GM10266 (cell line): Measurements from ENCODE around the gene IDH2.
"Not testable (repeated sequence)": the region's sequence is repeated elsewhere in the genome, so short reads cannot be mapped to it uniquely, and the experiment has no call there.

Experiments used
- DNase-seq: peaks from one replicate; pipeline ENCODE4 v3.0.0; 2012; ENCODE audit errors: extremely low spot score
- CTCF ChIP-seq: IDR thresholded peaks from 2 replicates; pipeline ENCODE4 v1.5.1; 2012; ENCODE audit warnings: mild to moderate bottlenecking, low read depth; ENCODE audit not compliant: control insufficient read depth, insufficient read depth; ENCODE audit errors: missing control alignments

The IDH2 gene

GRCh38 chr15:90142216-90143165, 40.2 kb upstream of the IDH2 start:
- DNase-seq, result no peak
- TF ChIP-seq CTCF, result no peak

- no peak for DNase-seq
- no peak for TF ChIP-seq CTCF
Observed at GRCh38 chr15:90141646-90142045, 39.4 kb upstream of the IDH2 start.

- DNase-seq, result not testable (repeated sequence)
Observed at GRCh38 chr15:90139549-90139948, 37.3 kb upstream of the IDH2 start.

- no peak for TF ChIP-seq CTCF
- DNase-seq, result no peak
Observed at GRCh38 chr15:90138071-90138833, 36.0 kb upstream of the IDH2 start.

GRCh38 chr15:90132437-90132836, 30.2 kb upstream of the IDH2 start:
- DNase-seq, result no peak
- TF ChIP-seq CTCF, result no peak

- no peak for TF ChIP-seq CTCF
- DNase-seq, result no peak
Observed at GRCh38 chr15:90131848-90132247, 29.6 kb upstream of the IDH2 start.

GRCh38 chr15:90130291-90130690, 28.0 kb upstream of the IDH2 start:
- DNase-seq, result no peak
- TF ChIP-seq CTCF, result no peak
